GM12874 (cell line): ENCODE measurements around the gene AGAP1.

Experiments
- CTCF ChIP-seq: IDR thresholded peaks from 2 replicates; pipeline ENCODE4 v1.5.1; 2011; ENCODE audit warnings: low read depth, mild to moderate bottlenecking, control low read depth, low read length, moderate library complexity; ENCODE audit not compliant: insufficient read depth

The AGAP1 gene

GRCh38 chr2:235949567-235950472 lies 456.0 kb downstream of the AGAP1 start:
- TF ChIP-seq CTCF: no peak

- no peak for TF ChIP-seq CTCF
Measured at GRCh38 chr2:235950473-235950809, 456.6 kb downstream of the AGAP1 start.

GRCh38 chr2:235951493-235951892 lies 457.6 kb downstream of the AGAP1 start:
- no peak for TF ChIP-seq CTCF

- no peak for TF ChIP-seq CTCF
Measured at GRCh38 chr2:235951982-235952381, 458.1 kb downstream of the AGAP1 start.

GRCh38 chr2:235952714-235953113 lies 458.9 kb downstream of the AGAP1 start:
- TF ChIP-seq CTCF: no peak

- TF ChIP-seq CTCF: no peak
Measured at GRCh38 chr2:235954281-235954680, 460.4 kb downstream of the AGAP1 start.

GRCh38 chr2:235954888-235955480 lies 461.1 kb downstream of the AGAP1 start:
- no peak for TF ChIP-seq CTCF
